IMR-90 (cell line): ENCODE data around the gene YEATS4.

Source experiments
- BHLHE40 ChIP-seq: fragments of 150-350 bp; IDR thresholded peaks from 2 replicates; pipeline ENCODE4 v1.6.1; 2016; ENCODE audit warnings: mild to moderate bottlenecking, low read depth, low read length
- CTCF ChIP-seq: conservative IDR thresholded peaks from 2 replicates; pipeline ENCODE4 v1.5.1; 2012; ENCODE audit warnings: mild to moderate bottlenecking, low read depth, low read length, improper control_type of control experiment
- FOS ChIP-seq: fragments of 150-350 bp; IDR thresholded peaks from 2 replicates; pipeline ENCODE4 v1.6.1; 2016; ENCODE audit warnings: low read depth, low read length
- MAZ ChIP-seq: IDR thresholded peaks from 2 replicates; pipeline ENCODE4 v1.6.1; 2012; ENCODE audit warnings: low read depth, mild to moderate bottlenecking, low read length, improper control_type of control experiment, moderate library complexity, borderline replicate concordance
- NFE2L2 ChIP-seq: fragments of 150-350 bp; IDR thresholded peaks from 2 replicates; pipeline ENCODE4 v1.6.1; 2016; ENCODE audit warnings: low read depth, mild to moderate bottlenecking, low read length
- POLR2A ChIP-seq: IDR thresholded peaks from 2 replicates; pipeline ENCODE4 v1.6.1; 2012; ENCODE audit warnings: mild to moderate bottlenecking, low read depth, low read length
- RAD21 ChIP-seq: IDR thresholded peaks from 2 replicates; pipeline ENCODE4 v1.6.1; 2012; ENCODE audit warnings: low read length, improper control_type of control experiment
- RCOR1 ChIP-seq: IDR thresholded peaks from 2 replicates; pipeline ENCODE4 v1.6.1; 2012; ENCODE audit warnings: mild to moderate bottlenecking, low read length, improper control_type of control experiment; ENCODE audit not compliant: insufficient replicate concordance
- RFX5 ChIP-seq: IDR thresholded peaks from 2 replicates; pipeline ENCODE4 v1.8.0; 2012; ENCODE audit warnings: low read depth, mild to moderate bottlenecking, low read length, moderate library complexity
- SMC3 ChIP-seq: fragments of 150-350 bp; IDR thresholded peaks from 2 replicates; pipeline ENCODE4 v1.6.1; 2016; ENCODE audit warnings: low read depth, mild to moderate bottlenecking, antibody characterized with exemption, low read length, moderate library complexity
- USF2 ChIP-seq: fragments of 150-350 bp; IDR thresholded peaks from 2 replicates; pipeline ENCODE4 v1.6.1; 2017; ENCODE audit warnings: mild to moderate bottlenecking, antibody characterized with exemption, low read length, low read depth

- TF ChIP-seq BHLHE40 = no peak
- TF ChIP-seq CTCF = no peak
- TF ChIP-seq FOS = no peak
- TF ChIP-seq POLR2A = no peak
- no peak for TF ChIP-seq SMC3
- TF ChIP-seq MAZ = no peak
- no peak for TF ChIP-seq RAD21
- TF ChIP-seq RCOR1 = no peak
- no peak for TF ChIP-seq RFX5
- no peak for TF ChIP-seq USF2
- TF ChIP-seq NFE2L2 = no peak
Observed at GRCh38 chr12:69331909-69332684, 27.4 kb upstream of the YEATS4 start.
